GM12801 (cell line): ENCODE data around the gene HTR3B.

Experiments
- TF ChIP-seq, protein P1 (sequence below): IDR thresholded peaks from one replicate; pipeline ENCODE4 v1.5.1; 2011; ENCODE audit warnings: control low read depth; ENCODE audit not compliant: insufficient read length; ENCODE audit errors: extremely low read depth

Gene HTR3B, protein sequence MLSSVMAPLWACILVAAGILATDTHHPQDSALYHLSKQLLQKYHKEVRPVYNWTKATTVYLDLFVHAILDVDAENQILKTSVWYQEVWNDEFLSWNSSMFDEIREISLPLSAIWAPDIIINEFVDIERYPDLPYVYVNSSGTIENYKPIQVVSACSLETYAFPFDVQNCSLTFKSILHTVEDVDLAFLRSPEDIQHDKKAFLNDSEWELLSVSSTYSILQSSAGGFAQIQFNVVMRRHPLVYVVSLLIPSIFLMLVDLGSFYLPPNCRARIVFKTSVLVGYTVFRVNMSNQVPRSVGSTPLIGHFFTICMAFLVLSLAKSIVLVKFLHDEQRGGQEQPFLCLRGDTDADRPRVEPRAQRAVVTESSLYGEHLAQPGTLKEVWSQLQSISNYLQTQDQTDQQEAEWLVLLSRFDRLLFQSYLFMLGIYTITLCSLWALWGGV

DNA sequence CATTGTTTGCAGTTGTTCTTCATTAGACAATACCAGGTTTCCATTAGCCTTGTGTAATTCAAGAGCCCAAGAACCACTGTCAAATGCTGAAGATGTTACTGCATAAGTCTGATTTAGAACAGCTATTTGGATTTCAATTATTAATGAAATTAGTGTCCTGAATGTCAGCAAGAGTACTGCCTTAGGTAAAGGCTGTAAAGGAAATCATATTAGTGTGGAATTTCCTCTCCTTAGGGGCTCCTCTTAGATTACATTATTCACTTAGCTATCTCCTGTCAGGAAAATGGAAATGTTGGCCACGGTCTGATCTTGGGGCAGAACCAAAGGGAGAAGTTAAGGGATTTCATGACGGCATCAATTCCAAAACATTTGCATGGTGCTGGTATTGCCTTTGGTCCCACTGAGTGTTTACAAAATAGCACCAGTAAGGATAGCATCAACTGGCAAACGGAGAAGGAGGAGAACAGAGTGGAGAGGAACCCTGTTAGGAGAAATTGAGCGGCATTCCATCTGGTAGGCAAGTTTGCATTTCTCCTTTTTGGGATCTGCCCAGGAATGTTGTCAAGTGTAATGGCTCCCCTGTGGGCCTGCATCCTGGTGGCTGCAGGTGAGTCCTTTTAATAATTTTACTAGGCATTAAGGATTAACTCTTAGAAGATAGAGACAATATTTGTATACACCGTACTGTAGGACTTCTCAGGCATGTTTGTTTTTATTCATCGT is at the start of gene HTR3B:
Gene HTR3B (plus strand): TSS at position 418 of the 723 bp plus-strand sequence. CDS start 138 bp downstream, at position 556.
- TF ChIP-seq, protein P1, sequence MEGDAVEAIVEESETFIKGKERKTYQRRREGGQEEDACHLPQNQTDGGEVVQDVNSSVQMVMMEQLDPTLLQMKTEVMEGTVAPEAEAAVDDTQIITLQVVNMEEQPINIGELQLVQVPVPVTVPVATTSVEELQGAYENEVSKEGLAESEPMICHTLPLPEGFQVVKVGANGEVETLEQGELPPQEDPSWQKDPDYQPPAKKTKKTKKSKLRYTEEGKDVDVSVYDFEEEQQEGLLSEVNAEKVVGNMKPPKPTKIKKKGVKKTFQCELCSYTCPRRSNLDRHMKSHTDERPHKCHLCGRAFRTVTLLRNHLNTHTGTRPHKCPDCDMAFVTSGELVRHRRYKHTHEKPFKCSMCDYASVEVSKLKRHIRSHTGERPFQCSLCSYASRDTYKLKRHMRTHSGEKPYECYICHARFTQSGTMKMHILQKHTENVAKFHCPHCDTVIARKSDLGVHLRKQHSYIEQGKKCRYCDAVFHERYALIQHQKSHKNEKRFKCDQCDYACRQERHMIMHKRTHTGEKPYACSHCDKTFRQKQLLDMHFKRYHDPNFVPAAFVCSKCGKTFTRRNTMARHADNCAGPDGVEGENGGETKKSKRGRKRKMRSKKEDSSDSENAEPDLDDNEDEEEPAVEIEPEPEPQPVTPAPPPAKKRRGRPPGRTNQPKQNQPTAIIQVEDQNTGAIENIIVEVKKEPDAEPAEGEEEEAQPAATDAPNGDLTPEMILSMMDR: no peak

DNA sequence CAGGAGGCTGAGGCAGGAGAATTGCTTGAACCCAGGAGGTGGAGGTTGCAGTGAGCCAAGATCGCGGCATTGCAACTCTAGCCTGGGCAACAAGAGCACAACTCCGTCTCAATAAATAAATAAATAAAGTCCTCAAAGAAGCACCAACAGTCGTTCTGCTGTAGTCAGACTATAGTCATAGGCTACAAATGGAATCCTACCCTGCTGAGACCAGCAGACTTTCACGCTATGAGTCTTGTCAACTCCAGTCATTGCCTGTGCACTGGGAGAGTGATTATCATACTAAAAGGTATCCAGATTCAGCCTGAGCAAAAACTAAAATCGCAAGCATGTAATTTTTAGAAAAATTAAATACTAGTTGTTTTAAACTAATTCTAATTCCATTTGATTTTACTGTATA is 48.8 kb upstream of the HTR3B start:
- TF ChIP-seq, protein P1: no peak

DNA sequence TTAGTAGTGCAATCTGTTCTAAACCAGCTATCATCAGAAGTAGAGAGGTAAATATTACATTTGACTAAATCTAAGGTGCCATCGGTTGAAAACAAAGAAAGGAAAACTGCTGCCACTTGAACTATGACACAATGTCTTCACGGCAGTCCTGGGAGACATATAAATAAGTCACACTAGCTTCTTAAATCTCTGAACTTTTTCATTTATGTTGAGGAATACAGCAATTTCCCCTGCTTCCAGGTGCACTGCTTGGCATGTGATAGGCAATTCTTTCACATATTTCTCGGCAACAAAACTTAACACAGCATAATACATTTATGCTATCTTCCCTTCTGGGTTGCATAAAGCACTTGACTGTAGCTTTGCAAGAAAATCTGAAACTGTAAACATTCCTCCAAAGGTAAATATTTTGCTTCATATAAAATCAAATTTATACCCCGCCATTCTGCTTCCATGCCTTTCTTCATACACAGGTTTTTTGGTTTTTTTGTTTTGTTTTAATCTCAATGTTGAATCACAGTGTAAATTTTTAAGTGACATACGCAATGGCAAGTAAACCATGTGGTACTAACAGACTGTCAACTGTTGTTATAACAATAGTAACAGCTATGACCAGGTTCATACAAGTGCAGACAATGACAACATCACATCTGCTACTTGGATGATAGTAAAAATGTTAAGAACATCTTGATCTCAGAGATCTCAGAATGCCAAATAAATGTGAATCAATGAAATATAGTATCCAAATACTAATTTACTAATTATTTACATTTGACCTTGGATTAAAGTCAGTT is 47.4 kb upstream of the HTR3B start:
- TF ChIP-seq, protein P1: no peak

DNA sequence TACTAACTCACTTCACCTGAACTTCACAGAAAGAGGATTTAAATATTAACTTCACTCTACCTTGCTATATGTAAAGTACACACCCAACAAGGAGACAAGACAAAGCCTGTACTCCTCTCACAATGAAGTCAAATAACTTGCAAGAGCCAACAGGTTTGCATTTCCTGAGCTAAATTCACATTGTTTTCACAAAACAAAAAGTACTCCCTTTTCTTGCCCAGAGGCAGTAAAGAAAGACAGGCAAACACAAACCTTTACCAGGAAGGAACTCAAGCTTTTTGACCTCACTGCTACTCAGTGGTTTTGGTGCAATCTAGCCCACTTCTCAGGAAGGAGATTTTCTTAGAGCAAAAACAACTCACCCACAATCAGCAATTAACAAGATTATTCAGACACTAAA is 44.9 kb upstream of the HTR3B start:
- TF ChIP-seq, protein P1: no peak

DNA sequence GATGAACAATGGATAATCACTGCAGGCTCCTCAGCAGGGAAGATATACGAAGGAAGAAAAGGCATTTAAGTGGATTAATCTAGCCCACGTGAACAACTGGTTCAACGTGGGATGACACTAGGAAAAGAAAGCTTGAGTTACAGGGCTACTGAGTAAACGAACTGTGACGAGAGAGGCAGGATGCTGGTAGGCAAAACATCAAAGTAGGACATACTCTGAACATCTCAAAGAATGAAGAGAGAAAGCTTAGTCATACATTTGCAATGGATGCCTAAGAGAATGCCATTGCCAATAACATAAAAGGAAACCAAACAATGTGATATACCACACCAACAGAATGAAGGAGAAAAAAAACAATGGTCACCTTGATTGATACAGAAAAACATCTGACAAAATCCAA is 42.2 kb upstream of the HTR3B start:
- TF ChIP-seq, protein P1: no peak

DNA sequence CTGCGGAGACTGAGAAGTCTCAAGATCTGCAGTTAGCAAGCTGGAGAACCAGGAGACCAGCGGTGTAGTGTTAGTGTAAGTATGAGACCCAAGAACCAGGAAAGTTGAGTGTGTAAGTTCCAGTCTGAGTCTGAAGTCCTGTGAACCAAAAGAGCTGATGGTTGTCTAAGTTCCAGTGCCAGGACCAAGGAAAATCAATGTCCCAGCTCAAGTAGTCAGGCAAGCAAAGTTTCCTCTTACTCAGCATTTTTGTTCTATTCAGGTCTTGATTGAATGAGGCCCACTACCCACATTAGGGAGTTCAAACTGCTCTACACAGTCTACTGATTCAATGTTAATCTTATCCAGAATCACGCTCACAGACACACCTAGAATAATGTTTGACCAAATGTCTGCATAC is 40.2 kb upstream of the HTR3B start:
- TF ChIP-seq, protein P1: no peak

DNA sequence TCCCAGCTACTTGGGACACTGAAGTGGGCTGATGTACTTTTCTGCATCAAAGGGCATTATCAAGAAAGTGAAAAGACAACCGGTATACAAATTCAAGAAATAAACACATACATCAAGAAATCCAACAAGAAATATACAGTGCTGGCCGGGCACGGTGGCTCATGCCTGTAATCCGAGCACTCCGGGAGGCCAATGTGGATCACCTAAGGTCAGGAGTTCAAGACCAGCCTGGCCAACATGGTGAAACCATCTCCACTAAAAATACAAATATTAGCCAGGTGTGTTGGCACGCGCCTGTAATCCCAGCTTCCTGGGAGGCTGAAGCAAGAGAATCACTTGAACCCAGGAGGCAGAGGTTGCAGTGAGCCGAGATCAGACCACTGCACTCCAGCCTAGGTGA is 38.7 kb upstream of the HTR3B start:
- TF ChIP-seq, protein P1: no peak
